NOMO-1 treated with DMSO at 0.1 percent for 48 hours (cell line): ENCODE results near the gene RAB6B.

Experiments used
- DNase-seq: peaks from one replicate; lab custom pipeline; 2025; ENCODE audit not compliant: unreplicated experiment; lab: John Stamatoyannopoulos, UW

RAB6B gene

GRCh38 chr3:133775835-133776234 is 119.8 kb downstream of the RAB6B start:
- DNase-seq, result no peak

GRCh38 chr3:133775309-133775708 is 120.4 kb downstream of the RAB6B start:
- DNase-seq, result no peak
